K562 (cell line): ENCODE data around the gene CATSPER1. TPM values are rescaled to one million over a fixed set of nuclear protein-coding genes. Genes with fewer than 3 reads are reported as not detected.

Source experiments
- AFF4 ChIP-seq: sonication (generic); formaldehyde crosslinking; IDR thresholded peaks from 2 replicates; pipeline ENCODE4 v1.8.0; 2023; ENCODE audit warnings: mild to moderate bottlenecking, missing genetic modification reagents
- BMI1 ChIP-seq: fragments of 150-350 bp; IDR thresholded peaks from 2 replicates; pipeline ENCODE4 v1.6.1; 2014; ENCODE audit warnings: low read length
- CCNT2 ChIP-seq: IDR thresholded peaks from 2 replicates; pipeline ENCODE4 v1.6.1; 2011; ENCODE audit warnings: borderline replicate concordance, low read depth, mild to moderate bottlenecking, moderate library complexity, mixed read lengths, low read length; ENCODE audit not compliant: insufficient read length; ENCODE audit errors: extremely low read depth
- DEAF1 ChIP-seq: fragments of 450-650 bp; formaldehyde crosslinking; IDR thresholded peaks from 2 replicates; pipeline ENCODE4 v1.4.0; 2020; ENCODE audit warnings: mild to moderate bottlenecking, moderate library complexity
- FOXK1 ChIP-seq: sonication (generic); formaldehyde crosslinking; IDR thresholded peaks from 2 replicates; pipeline ENCODE4 v1.8.0; 2022; ENCODE audit warnings: missing genetic modification reagents, mild to moderate bottlenecking, borderline replicate concordance
- KLF13 ChIP-seq: fragments of 450-650 bp; IDR thresholded peaks from 2 replicates; pipeline ENCODE4 v1.6.1; 2016; ENCODE audit warnings: missing genetic modification characterization, low read depth, mild to moderate bottlenecking, missing compliant biosample characterization, moderate library complexity, borderline replicate concordance
- PPARD ChIP-seq: fragments of 250-450 bp; sonication (Bioruptor Pico); IDR thresholded peaks from 2 replicates; pipeline ENCODE4 v1.8.0; 2022; ENCODE audit warnings: inconsistent platforms, mild to moderate bottlenecking, moderate library complexity
- SRSF9 ChIP-seq: fragments of 200-400 bp; formaldehyde crosslinking; IDR thresholded peaks from 2 replicates; pipeline ENCODE4 v1.6.1; 2017; ENCODE audit warnings: low read depth, low read length, borderline replicate concordance
- SUPT5H ChIP-seq: fragments of 450-650 bp; IDR thresholded peaks from 2 replicates; pipeline ENCODE4 v1.6.1; 2016
- ZFP36 ChIP-seq: fragments of 150-350 bp; IDR thresholded peaks from 2 replicates; pipeline ENCODE4 v1.6.1; 2018; ENCODE audit warnings: low read length, low read depth; ENCODE audit not compliant: partially characterized antibody
- ZNF224 ChIP-seq: sonication (generic); formaldehyde crosslinking; IDR thresholded peaks from 2 replicates; pipeline ENCODE4 v1.8.0; 2022; ENCODE audit warnings: mild to moderate bottlenecking, missing genetic modification reagents
- ZNF347 ChIP-seq: fragments of 450-650 bp; formaldehyde crosslinking; IDR thresholded peaks from 2 replicates; pipeline ENCODE4 v1.4.0; 2020; ENCODE audit warnings: low read depth, mild to moderate bottlenecking, moderate library complexity
- ZNF668 ChIP-seq: fragments of 250-450 bp; sonication (Bioruptor Pico); IDR thresholded peaks from 2 replicates; pipeline ENCODE4 v1.8.0; 2022; ENCODE audit warnings: mild to moderate bottlenecking, inconsistent platforms
- polyA plus RNA-seq, 8 experiments: library from polyadenylated mRNA; depleted of rRNA in 4 of 8; stranded (reverse) in 5 of 8; unstranded in 3 of 8; fragments of >200 nt; fragmentation: Nextera tagmentation in 2 of 8; fragmentation: Illumina TruSeq in 1 of 8; extraction: Ambion mirVana in 2 of 8; extraction: Trizol in 1 of 8; gene quantifications; 2 replicates each; pipeline versions ENCODE4 v1.2.1 to v1.2.3, GENCODE V29; 2011 to 2014; ENCODE audit warnings: inconsistent platforms in 1 of 8, missing spikeins in 1 of 8
- total RNA-seq, 7 experiments: library from RNA; depleted of rRNA in 6 of 7; stranded (reverse); fragments of >200 nt in 6 of 7; fragmentation: Illumina TruSeq in 2 of 7; extraction: Trizol in 2 of 7; gene quantifications; 2 replicates each; pipeline versions ENCODE4 v1.2.1 to v1.2.3, GENCODE V29; 2011 to 2021; ENCODE audit warnings: low replicate concordance in 1 of 7
- TF ChIP-seq, protein P1 (sequence below): fragments of 250-450 bp; sonication (Bioruptor Pico); IDR thresholded peaks from 2 replicates; pipeline ENCODE4 v1.5.0; 2020; ENCODE audit warnings: mild to moderate bottlenecking, borderline replicate concordance
- TF ChIP-seq, protein P2 (sequence below): sonication (generic); formaldehyde crosslinking; IDR thresholded peaks from 2 replicates; pipeline ENCODE4 v1.8.0; 2022; ENCODE audit warnings: mild to moderate bottlenecking, low read depth, missing genetic modification reagents
- TF ChIP-seq, protein P3 (sequence below): fragments of 450-650 bp; formaldehyde crosslinking; conservative IDR thresholded peaks from 2 replicates; pipeline ENCODE4 v1.4.0; 2022; ENCODE audit warnings: mild to moderate bottlenecking, missing genetic modification characterization

The CATSPER1 gene
- total and polyA plus RNA-seq, 9 of the 15 experiments (the other 6 are each of a cell fraction or from before 2014, with no cell fraction given), result 0.21 to 3.3 (median 0.76) TPM

DNA sequence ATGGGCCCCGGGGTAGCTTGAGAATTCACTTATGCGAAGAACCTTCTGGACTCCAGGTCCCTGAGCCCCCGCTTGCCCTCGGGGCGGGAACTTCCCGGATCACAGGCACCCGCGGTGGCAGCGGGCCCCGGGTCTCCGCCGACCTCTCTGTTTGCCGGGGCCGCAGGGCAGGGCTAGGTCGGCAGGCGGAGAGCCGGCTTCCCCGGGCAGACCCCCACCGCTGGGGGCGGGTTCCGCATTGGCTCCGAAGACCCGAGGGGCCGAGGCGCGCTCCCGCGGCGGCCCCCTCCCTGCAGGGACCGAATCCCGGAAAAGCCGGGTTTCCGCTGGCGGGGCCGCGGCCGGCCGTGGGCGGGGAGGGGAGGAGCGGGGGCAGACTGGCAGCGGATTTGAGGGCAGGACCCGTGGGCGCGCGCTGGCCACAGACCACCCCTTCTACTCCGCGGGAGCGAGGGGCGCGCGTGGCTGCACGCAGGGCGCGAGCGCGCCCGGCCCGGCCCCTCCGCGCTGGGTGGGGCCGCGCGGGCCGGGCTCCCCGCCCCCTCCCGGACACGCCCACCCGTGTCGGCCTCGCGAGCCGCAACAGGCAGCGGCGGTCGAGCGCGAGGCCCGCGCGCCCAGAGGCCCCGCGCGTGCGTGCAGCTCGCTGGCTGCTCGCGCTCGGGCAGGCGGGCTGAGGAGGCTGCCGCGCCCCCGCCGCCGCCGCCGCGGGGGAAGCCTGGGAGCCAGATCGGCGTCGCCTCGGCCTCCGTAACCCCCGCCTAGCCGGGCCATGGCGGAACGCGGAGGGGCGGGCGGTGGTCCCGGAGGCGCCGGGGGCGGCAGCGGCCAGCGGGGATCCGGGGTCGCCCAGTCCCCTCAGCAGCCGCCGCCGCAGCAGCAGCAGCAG, 43.7 kb upstream of the CATSPER1 start, which contains the start of gene PACS1 (continued):
- TF ChIP-seq DEAF1 (CRISPR knock-in tag) (no peak), AFF4 (no peak), PPARD (no peak), SRSF9 (no peak), ZNF347 (CRISPR knock-in tag) (no peak), BMI1 (no peak), FOXK1 (CRISPR knock-in tag) (no peak), ZNF668 (CRISPR knock-in tag) (no peak), CCNT2 (peak; percentile 73), ZFP36 (no peak), KLF13 (0 out of 2 replicates have a peak, but pooled peaks have one; percentile 54), SUPT5H (peak; percentile 40; the same call in 1 of the 2 replicates), ZNF224 (CRISPR knock-in tag) (no peak)
- TF ChIP-seq, protein P1, sequence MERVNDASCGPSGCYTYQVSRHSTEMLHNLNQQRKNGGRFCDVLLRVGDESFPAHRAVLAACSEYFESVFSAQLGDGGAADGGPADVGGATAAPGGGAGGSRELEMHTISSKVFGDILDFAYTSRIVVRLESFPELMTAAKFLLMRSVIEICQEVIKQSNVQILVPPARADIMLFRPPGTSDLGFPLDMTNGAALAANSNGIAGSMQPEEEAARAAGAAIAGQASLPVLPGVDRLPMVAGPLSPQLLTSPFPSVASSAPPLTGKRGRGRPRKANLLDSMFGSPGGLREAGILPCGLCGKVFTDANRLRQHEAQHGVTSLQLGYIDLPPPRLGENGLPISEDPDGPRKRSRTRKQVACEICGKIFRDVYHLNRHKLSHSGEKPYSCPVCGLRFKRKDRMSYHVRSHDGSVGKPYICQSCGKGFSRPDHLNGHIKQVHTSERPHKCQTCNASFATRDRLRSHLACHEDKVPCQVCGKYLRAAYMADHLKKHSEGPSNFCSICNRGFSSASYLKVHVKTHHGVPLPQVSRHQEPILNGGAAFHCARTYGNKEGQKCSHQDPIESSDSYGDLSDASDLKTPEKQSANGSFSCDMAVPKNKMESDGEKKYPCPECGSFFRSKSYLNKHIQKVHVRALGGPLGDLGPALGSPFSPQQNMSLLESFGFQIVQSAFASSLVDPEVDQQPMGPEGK (CRISPR knock-in tag), result no peak
- TF ChIP-seq, protein P2, sequence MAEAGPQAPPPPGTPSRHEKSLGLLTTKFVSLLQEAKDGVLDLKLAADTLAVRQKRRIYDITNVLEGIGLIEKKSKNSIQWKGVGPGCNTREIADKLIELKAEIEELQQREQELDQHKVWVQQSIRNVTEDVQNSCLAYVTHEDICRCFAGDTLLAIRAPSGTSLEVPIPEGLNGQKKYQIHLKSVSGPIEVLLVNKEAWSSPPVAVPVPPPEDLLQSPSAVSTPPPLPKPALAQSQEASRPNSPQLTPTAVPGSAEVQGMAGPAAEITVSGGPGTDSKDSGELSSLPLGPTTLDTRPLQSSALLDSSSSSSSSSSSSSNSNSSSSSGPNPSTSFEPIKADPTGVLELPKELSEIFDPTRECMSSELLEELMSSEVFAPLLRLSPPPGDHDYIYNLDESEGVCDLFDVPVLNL, result no peak
- TF ChIP-seq, protein P3, sequence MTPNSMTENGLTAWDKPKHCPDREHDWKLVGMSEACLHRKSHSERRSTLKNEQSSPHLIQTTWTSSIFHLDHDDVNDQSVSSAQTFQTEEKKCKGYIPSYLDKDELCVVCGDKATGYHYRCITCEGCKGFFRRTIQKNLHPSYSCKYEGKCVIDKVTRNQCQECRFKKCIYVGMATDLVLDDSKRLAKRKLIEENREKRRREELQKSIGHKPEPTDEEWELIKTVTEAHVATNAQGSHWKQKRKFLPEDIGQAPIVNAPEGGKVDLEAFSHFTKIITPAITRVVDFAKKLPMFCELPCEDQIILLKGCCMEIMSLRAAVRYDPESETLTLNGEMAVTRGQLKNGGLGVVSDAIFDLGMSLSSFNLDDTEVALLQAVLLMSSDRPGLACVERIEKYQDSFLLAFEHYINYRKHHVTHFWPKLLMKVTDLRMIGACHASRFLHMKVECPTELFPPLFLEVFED (CRISPR knock-in tag), result no peak
